ENCODE measurements around the gene COPS6.

GRCh38 chr7:100106633-100107032, 17.9 kb downstream of the COPS6 start:
- TF ChIP-seq CTCF (IDR thresholded peaks at IDR 0.05) (no peak), EZH2 (IDR thresholded peaks at IDR 0.05; ENCODE audit: borderline replicate concordance, insufficient read depth, low read depth, low read length, poor library complexity, severe bottlenecking) (no peak)
